Stimulated activated CD8-positive, alpha-beta memory T cell treated with anti-CD3 and anti-CD28 coated beads, Interleukin-7, amount 100 ng/mL, for 48 hours (primary cell): ENCODE measurements around the gene NBPF3.
"Not testable (repeated sequence)": the region's sequence is repeated elsewhere in the genome, so short reads cannot be mapped to it uniquely, and the experiment has no call there.

ENCODE experiments used
- DNase-seq, 2 donors: peaks; one replicate each; pipeline ENCODE4 v3.0.0-alpha.2; 2020; ENCODE audit warnings: low read depth in 1 of 2; ENCODE audit errors: extremely low read depth in 1 of 2

Gene NBPF3

DNA sequence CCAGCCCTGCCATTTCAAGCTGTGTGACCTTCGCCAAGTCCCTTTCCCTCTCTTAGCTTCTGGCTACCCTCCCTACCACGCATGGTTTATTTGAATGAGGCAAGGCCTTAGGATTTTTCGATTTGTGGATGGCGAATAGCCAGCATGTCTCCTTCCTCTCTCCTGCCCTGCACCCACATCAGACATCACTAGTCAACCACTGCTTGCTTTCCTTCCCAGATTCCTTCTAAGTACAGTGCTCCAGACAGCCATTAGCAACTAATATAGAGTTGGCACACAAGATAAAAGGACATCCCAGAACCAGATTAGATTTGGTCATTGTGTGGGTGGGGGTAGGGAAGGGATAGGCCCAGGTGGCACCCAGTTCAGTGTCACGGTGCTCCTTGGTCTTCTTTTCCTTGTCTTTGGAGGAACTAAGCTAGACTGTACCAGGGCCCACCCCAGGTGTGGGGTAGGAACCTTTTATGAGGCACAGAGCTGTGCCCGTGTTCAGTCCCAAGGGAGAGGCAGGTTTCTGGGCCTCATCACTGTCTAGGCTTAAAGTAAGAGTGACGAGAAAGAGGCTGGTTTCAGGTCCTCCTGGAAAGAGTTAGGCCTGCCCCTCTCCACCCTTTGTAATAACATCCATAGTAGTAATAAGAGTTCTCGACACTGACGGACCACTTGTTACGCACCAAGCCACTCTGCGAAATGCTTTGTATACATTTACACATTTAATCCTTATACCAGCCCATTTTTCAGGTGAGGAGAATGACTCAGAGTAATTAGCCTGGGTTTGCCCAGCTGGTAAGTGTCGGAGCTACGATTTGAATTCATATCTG, 77.9 kb downstream of the NBPF3 start:
- no peak for DNase-seq

DNA sequence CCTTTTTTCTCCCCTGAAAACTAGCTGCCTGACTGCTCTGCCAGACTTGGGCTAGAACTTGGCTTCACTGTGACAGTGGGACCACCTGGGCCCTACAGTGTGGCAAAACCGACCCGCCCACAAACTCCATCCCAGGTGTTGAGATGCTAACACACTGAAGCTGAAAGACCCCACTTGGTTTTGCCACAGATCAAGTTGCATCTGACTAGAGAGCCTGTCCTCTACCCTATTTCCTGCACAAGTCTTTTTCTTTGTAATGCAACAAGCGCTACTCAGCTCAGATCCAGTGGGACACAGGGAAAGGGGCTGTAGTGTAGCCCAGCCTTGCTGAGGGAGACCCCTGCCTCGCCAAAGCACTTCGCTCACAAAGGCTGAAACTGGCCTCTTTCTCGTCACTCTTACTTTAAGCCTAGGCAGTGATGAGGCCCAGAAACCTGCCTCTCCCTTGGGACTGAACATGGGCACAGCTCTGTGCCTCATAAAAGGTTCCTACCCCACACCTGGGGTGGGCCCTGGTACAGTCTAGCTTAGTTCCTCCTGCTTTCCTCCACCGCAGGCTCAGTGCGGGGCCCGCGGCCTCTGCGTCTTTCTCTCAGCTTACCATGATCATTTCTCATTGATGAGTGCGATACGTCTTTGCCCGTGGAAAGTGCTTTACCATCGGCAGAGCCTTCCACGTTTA, 79.0 kb downstream of the NBPF3 start:
- no peak for DNase-seq

DNA sequence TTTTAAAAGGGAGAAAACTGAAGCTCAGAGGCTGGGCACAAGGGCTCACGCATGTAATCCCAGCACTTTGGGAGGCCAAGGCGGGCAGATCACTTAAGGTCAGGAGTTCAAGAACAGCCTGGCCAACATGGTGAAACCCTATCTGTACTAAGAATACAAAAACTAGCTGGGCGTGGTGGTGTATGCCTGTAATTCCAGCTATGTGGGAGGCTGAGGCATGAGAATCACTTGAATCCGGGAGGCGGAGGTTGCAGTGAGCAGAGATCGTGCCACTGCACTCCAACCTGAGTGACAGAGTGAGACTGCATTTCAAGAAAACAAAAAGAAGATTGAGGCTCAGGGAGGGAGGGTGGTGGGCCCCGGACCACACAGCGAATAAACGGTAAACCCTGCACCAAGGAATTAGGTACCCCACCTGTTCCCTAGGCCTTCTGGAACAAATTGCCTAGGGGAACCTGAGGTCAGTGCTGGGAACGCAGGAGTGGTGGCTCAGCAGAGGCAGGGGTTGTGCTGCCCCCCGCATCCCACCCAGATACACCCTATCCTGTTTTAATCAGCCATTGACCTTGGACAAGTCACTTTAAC, 79.6 kb downstream of the NBPF3 start:
- not testable (repeated sequence) for DNase-seq

DNA sequence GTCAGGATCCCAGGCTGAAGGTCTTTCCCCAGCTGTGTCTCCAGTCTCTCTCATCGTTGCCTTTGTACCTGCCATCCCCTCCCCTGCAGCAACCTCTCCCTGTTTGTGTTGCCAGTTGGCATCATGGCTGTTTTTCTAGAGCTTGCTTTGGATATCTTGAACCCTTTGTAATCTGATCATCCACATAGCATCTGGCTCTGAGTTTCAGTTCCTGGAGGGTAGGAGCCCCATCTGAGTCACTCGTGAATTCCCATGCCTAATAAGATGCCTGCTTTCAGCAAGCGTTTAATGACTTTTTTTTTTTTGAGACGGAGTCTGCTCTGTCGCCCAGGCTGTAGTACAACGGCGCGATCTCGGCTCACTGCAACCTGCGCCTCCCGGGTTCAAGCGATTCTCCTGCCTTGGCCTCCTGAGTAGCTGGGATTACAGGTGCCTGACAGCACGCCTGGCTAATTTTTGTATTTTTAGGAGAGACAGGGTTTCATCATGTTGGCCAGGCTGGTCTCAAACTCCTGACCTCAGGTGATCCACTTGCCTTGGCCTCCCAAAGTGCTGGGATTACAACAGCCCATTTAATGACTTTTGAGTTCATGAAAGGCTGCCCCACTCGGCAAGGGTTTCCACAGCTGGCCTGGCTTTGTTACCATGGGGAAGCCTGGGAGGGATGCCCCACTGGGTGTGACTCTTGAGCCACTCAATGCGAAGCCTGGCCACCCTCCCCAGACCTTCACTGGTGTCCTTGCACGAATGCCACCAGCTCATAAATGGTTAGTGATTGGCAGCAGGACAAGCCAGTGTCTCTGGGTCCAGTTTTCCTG, 81.2 kb downstream of the NBPF3 start:
- DNase-seq: no peak

DNA sequence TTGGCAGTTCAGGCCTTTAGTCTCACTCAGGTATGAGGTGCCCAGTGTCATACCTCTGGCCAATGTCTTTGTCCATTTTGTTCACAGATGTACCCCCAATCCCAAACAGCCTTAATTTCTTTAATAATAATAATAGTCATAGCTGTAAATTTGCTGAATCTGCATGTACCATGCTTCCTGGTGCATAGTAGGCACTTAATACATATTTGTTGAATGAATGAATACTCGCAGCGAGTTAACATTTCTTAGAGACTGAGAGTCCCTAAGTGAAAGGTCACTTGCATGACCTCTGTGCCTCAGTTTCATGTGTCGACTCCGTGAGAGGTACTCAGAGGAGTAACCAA, 81.8 kb downstream of the NBPF3 start:
- no peak for DNase-seq

DNA sequence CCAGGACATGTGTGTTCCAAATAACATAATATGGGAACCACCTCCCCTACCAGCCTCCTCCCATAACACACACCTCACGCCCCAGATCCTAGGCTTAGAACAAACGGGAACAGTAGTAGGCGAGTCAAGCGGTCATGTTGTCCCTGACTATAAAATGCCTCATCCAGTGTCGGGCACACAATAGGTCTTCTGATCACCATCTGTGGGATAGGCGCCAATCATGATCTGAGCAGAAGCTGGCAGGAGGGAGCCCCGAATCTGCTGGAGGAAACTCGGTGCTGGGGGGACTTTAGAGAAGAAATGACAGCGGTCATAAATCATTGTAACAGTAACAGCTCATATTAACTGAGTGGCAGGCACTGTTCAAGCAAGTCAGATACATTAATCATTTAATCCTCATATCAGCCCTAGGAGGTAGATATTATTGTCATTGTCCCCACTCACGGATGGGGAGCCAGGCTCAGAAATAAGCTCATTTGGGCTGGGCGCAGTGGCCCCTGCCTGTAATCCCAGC, 82.6 kb downstream of the NBPF3 start:
- no peak for DNase-seq

DNA sequence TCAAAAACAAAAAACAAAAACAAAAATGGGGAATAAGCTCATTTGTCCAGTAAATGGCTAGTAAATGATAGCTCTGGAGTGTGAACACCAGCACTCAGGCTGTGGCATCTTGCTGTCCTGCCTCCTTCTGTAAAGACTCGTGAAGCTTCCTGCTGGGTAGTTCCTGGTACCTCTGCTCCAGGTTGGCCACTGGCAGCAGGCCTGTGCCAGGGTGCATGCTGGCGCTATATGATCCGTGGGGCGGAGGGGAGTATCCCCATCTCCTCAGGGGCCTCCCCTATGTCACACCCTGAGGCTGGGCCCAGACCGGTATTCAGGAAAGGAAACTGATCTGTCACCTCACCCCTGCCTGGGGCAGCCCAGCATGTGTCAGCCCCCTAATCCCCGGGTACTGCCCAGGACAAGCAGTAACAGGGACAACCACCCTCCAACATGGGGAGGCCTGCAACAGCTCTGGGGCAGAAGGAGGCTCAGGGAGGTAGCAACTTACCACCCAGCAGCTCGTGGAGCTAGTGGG, 83.4 kb downstream of the NBPF3 start:
- no peak for DNase-seq

DNA sequence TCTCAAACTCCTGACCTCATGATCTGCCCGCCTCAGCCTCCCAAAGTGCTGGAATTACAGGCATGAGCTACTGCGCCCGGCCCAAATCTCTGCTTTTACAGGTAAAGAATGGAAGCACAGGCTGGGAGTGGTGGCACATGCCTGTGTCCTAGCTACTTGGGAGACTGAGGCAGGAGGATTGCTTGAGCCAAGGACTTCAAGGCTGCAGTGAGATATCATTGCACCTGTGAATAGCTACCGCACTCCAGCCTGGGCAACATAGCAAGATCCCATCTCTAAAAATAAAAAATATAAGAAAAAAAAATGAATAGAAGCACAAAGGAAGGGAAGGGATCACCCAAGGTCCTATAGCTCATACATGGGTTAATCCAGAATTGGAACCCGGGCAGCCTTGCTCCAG, 84.3 kb downstream of the NBPF3 start:
- no peak for DNase-seq

DNA sequence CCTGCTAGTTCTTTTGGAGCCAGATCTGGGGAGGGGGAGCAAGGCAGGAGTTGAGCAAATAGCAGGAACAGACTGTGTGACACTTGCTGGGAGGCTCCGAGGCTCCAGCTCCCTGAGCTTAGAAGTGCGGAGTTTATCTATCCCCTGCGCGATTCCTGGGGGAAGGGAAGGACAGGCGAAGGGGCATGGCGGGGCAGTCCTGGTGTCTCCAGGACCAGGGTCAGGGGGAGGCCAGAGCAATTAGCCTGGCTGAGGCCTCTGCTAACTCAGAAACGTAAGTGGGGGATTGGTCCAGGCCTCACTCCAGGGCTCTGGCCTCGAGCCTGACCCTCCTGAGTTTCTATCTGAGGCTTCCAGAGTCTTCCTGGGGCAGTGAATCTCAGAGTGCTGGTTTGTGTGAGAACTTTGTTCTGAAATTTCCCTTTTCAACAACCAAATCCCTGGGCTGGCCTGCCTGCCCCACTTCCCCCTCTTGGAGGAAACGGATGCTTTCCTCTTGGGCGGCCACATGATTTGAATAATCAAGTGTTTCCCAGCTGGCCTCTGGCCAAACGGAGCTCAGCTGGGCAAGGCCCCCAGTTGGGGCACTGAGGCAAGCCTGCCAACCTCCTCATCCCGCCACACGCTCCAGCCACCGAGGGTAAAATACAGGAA, 84.9 kb downstream of the NBPF3 start:
- DNase-seq: no peak

DNA sequence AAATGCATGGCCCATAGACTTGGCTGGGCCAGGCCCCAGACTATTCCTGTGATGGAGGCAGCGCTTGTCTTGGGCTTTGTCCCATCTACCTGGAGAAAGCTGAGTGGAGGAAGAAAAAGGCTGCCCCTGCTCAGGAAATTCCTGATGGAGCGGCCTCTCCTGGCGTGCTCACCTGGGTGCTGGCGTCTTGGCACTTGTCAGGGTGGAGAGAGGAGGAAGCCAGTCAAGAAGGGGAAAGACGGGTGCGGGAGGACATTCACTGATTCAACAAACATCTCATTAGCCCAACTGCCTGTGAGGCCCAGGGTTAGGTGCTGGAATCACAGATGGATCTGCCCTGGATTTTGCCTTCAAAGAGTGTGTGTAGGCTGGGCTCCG, 85.4 kb downstream of the NBPF3 start:
- DNase-seq: no peak

DNA sequence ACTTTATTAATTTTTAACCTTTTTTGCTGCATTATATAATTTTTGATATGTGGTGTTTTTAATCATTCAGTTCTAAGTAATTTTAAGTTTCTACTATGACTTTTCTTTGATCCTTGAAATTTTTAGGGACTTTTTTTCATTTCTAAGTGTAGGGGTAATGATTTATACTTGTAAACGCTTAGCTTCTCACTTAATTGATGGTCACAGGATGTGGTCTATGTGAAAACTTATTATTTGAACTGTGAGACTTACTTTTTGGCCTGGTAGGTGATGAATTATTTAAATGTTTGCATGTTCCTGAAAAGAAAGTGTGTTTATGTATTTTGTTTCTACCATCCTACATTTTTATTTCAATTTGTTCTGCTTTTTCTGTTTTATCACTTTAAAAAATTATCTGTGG, 86.5 kb downstream of the NBPF3 start:
- DNase-seq: no peak

DNA sequence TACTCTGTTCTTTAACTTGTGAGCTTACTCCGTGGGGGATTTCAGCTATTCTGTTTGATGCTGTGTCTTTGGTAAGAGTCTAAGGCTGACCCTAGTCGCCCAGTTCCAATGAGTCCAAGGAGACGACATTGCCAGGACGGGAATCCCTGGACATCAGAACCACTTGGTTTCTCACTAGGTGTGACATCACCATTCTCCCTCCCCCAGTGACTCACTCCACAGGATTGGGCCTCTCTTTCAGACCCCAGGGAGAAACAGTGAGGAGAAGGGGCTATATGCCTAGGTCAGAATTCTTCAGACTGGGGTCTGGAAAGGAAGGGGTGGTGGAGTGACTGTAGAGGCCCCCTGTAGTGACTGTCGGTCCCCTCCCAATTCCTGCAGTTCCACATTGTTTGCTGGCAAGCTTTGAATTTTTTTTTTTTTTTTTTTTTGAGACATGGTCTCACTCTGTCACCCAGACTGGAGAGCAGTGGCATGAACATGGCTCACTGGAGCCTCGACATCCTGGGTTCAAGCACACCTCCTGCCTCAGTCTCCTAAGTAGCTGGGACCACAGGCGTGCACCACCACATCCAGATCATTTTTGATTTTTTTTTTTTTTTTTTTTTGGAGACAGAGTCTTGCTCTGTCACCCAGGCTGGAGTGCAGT, 90.6 kb downstream of the NBPF3 start:
- no peak for DNase-seq

DNA sequence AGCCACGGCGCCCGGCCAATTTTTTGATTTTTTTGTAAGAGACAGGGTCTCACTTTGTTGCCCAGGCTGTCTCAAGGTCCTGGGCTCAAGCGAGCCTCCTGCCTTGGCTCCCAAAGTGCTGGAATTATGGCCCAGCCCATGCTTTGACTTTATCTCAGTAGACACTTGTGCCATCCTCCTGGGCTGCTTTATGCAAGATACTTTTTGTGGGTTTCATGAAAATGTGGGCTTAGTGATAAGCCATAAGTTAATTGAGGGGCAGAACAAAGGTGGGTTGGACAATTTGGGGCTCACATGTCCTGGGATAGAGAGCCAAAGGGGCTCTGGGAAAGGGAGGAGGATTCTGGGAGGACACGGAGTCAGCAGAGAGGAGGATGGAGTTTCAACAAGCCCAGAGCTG, 91.3 kb downstream of the NBPF3 start:
- DNase-seq: no peak

DNA sequence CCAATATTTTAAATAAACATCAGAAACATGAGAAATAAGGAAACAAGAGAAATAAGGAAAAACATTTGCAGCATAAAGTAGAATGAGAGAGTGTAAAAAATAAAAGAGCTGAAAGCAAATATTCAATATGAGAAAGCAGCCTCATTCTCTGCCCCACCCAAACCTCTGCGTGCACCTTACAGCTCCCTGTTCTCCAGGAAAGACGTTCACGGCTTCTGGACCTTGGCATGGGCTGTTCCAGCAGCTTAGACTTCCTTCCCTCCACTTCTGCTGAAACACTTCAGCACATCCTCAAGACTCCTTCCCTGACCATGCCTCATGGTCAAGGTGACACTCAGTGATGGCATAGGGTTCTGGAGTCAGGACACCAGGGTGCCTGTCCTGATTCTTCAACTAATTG, 92.6 kb downstream of the NBPF3 start:
- no peak for DNase-seq

DNA sequence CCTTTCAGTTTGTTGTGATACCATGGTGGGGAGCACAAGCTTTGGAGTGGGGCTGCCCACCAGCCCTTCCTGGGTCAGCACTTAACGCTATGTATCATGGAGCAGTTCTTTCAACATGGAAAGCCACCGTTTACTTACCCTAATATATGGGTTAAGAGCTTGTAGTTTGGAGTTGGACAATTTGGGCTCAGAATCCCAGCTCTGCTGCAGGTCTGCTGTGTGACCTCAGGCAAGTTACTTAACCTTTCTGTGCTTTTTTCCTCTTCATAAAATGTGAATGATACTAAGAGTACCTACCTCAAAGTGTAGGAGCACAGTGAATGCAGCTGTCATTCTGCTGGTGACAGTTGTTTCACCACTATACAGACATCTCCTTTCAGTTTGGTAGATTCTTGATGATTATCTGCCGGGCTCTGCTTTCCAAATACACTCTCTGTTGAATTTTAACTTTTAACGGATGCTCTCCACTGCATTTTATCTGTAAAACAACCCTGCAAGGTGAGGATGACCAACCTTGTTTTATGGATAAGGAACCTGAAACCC, 93.1 kb downstream of the NBPF3 start:
- DNase-seq: no peak

DNA sequence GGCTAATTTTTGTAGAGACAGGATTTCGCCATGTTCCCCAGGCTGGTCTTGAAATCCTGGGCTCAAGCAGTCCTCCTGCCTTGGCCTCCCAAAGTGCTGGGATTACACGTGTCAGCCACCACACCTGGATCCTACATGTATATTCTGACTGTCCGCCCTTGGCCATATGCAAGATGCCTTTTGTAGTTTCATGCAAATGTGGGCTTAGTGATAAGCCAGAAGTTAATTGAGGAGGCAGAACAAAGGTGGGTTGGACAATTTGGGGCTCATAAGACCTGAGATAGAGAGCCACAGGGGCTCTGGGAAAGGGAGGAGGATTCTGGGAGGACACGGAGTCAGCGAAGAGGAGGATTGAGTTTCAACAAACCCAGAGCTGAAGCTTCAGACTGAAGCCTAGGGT, 94.2 kb downstream of the NBPF3 start:
- DNase-seq: no peak
